Stomach (tissue), 4 donors: ENCODE data around the gene ULK1.

Experiments used
- CTCF ChIP-seq, 7 experiments: fragments of 450-650 bp in 4 of 7; fragments of 200-600 bp in 3 of 7; sonication (generic) in 3 of 7; IDR thresholded peaks; one replicate each; pipeline ENCODE4 v1.5.1; 2016 to 2019; ENCODE audit warnings: antibody characterized with exemption in 7 of 7, control low read depth in 2 of 7, mild to moderate bottlenecking in 1 of 7
- EP300 ChIP-seq: sonication (generic); formaldehyde crosslinking; IDR thresholded peaks from one replicate; pipeline ENCODE4 v1.6.1; 2017; ENCODE audit warnings: antibody characterized with exemption
- POLR2A ChIP-seq, 4 donors: fragments of 450-650 bp; IDR thresholded peaks; one replicate each; pipeline ENCODE4 v1.6.1; 2016; ENCODE audit warnings: antibody characterized with exemption in 4 of 4, control low read depth in 2 of 4, mild to moderate bottlenecking in 1 of 4, moderate library complexity in 1 of 4
- POLR2AphosphoS5 ChIP-seq, 3 donors: sonication (generic); formaldehyde crosslinking; IDR thresholded peaks; one replicate each; pipeline ENCODE4 v1.6.1; 2016; ENCODE audit warnings: antibody characterized with exemption in 3 of 3

DNA sequence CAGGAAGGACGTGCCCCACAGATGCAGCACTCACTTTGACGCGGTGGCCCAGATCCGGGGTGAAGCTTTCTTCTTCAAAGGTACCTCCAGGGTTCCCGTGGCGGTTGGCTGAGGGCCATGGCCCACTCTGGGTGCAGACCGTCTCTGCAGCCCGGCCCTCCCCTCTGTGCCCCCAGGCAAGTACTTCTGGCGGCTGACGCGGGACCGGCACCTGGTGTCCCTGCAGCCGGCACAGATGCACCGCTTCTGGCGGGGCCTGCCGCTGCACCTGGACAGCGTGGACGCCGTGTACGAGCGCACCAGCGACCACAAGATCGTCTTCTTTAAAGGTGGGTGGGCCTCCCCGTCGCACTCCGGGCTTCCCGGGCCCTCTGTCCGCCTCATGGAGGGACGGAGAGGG, 49.3 kb upstream of the ULK1 start:
- TF ChIP-seq POLR2A (IDR thresholded peaks at IDR 0.05), result no peak
- TF ChIP-seq CTCF (IDR thresholded peaks at IDR 0.05), result no peak
- no peak for TF ChIP-seq EP300
- no peak for TF ChIP-seq POLR2AphosphoS5 (IDR thresholded peaks at IDR 0.05)
